Measurements from ENCODE around the gene ZNF524. TPM values are rescaled to one million over a fixed set of nuclear protein-coding genes. Genes with fewer than 3 reads are reported as not detected.
A peak's percentile ranks its signal among the peaks of the same experiment; 100 is the strongest.

ZNF524 gene
- polyA plus RNA-seq, 1 experiment = 7.8 TPM

DNA sequence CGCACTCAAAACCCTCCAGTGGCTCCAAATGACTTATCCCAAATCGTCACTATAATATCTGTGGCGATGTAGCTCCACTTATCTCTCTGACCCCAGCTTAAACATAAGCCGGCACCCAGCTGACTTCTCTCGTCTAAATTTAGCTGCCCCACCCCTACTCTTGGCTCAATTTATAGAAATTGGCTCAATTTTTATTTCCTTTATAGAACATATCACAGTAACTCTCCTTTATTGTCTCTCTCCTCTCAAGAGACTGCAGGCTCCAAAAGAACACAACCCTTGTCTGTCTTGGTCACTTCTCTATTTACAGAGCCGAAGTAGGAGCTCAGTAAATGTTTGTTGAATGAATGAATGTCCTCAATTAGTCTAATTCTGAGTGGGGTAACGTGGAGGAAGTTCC lies 23.5 kb downstream of the ZNF524 start:
- DNase-seq (ENCODE audit: low read depth) = no peak
- Histone ChIP-seq H3K27me3 (ENCODE audit: control insufficient read depth, insufficient read depth, low read length) (no peaks in the 10 kb centered on the region), H3K4me3 (ENCODE audit: low read depth, low read length) (no peak overlapping the region), H3K36me3 (ENCODE audit: control insufficient read depth, insufficient read depth, low read length) (peaks cover 6% of the 10 kb centered on the region)
- CTCF ChIA-PET = interaction anchor here (0.7 to 5.7 kb wide), 3 partner anchors 9 to 120 kb away, joined by 3 to 30 read pairs (median 9); partner anchors contain the start of gene ZNF865
- POLR2A ChIA-PET = no interaction called here
- TF ChIP-seq, protein P1, sequence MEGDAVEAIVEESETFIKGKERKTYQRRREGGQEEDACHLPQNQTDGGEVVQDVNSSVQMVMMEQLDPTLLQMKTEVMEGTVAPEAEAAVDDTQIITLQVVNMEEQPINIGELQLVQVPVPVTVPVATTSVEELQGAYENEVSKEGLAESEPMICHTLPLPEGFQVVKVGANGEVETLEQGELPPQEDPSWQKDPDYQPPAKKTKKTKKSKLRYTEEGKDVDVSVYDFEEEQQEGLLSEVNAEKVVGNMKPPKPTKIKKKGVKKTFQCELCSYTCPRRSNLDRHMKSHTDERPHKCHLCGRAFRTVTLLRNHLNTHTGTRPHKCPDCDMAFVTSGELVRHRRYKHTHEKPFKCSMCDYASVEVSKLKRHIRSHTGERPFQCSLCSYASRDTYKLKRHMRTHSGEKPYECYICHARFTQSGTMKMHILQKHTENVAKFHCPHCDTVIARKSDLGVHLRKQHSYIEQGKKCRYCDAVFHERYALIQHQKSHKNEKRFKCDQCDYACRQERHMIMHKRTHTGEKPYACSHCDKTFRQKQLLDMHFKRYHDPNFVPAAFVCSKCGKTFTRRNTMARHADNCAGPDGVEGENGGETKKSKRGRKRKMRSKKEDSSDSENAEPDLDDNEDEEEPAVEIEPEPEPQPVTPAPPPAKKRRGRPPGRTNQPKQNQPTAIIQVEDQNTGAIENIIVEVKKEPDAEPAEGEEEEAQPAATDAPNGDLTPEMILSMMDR (IDR thresholded peaks at IDR 0.05; ENCODE audit: insufficient read depth, low read depth, low read length) = no peak

DNA sequence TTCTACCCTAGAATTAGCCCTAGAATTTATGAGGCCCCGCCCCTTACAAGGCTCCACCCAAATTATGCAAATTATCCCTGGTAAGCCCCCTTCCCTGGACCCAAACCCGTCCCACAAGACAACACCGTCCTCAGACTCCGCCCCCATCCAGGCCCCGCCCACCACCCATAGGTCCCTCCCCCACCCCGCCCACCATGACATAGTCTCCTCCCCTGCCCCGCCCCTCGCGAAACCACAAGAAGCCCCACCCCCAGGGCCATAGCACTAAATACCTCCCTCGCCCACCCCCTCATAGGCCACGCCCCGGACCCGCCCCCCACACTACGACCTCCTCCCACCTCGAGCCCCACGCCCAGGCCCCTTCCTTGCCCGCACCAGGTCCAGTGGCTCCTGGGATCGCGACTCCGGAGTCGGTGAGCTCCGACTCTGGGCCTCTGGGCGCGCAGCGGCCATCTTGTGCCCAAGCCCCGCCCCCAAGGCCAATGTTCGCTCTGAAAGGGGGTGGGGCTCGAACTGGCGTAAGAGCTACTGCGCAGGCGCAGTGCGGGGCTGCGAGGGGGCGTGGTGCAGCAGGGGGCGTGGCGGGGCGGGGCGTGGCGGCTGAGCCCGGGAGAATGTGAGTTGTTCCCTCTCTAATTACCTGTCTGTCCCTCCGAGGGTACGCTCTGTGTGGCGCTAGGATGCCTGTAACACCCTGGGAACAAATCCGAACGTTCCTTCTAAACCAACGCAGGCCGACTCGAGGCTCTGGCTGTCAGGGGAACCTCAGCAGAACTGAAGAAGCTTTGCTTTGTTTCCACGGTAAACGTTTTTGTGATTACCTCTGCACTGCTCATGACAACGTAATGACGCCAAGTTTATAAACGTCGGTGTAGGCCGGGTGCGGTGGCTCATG lies 24.3 kb downstream of the ZNF524 start, which contains the start of gene ZNF784:
TSS of gene ZNF784 (minus strand) at position 458 of the 895 bp plus-strand sequence. CDS start at position 453, 5 bp downstream.
- TF ChIP-seq, protein P1 (IDR thresholded peaks at IDR 0.05; ENCODE audit: insufficient read depth, low read depth, low read length) = no peak
- peaks cover 6% of the 10 kb centered on the region for H3K36me3 ChIP-seq (ENCODE audit: control insufficient read depth, insufficient read depth, low read length)
- H3K4me3 ChIP-seq (ENCODE audit: low read depth, low read length) = peak within 1 kb of the TSS; percentile 82
- DNase-seq (ENCODE audit: low read depth) = no peak
- H3K27me3 ChIP-seq (ENCODE audit: control insufficient read depth, insufficient read depth, low read length) = no peaks in the 10 kb centered on the region
- ChIA-PET CTCF (interaction anchor here (0.8 to 5.7 kb wide), 7 partner anchors 9 to 464 kb away, joined by 3 to 30 read pairs (median 5); partner anchors contain the start of gene ZNF865), POLR2A (interaction anchor here (0.6 kb wide), 2 partner anchors 53 to 394 kb away, joined by 5 to 9 read pairs; no protein-coding TSS in a partner anchor)

DNA sequence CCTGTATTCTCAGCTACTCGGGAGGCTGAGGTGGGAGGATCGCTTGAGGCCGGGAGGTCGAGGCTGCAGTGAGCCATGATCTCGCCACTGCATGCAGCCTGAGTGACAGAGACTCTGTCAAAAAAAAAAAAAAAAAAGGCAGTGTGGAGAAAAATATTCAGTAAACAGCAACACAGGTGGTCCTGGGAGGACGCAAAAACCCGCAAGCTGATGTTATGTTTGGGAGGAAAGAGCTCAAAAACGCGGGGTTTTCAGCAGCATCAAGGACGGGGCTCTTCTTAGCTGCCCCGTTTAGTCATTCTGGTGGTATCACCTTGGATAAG lies 24.9 kb downstream of the ZNF524 start:
- TF ChIP-seq, protein P1 (IDR thresholded peaks at IDR 0.05; ENCODE audit: insufficient read depth, low read depth, low read length) = no peak
- Histone ChIP-seq H3K4me3 (ENCODE audit: low read depth, low read length) (peak overlapping the region; percentile 82), H3K36me3 (ENCODE audit: control insufficient read depth, insufficient read depth, low read length) (peaks cover 6% of the 10 kb centered on the region), H3K27me3 (ENCODE audit: control insufficient read depth, insufficient read depth, low read length) (no peaks in the 10 kb centered on the region)
- DNase-seq (ENCODE audit: low read depth) = no peak
- ChIA-PET POLR2A (interaction anchor here (0.7 kb wide), 1 partner anchor 115 kb away, joined by 13 read pairs; no protein-coding TSS in a partner anchor), CTCF (interaction anchor here (0.7 to 5.7 kb wide), 9 partner anchors 8 to 464 kb away, joined by 3 to 30 read pairs (median 4); partner anchors contain the start of gene ZNF865)

DNA sequence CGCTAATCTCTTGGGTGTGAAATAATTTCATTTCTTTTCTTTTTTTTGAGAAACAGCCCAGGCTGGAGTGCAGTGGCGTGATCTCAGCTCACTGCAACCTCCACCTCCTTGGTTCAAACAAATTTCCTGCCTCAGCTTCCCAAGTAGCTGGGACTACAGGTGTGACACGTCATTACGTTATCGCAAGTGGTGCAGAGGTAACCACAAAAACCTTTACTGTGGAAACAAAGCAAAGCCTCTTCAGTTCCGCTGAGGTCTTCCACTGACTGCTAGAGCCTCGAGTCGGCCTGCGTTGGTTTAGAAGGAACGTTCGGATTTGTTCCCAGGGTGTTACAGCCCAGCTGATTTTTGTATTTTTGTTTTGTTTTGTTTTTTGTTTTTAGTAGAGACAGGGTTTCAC lies 26.3 kb downstream of the ZNF524 start:
- TF ChIP-seq, protein P1 (IDR thresholded peaks at IDR 0.05; ENCODE audit: insufficient read depth, low read depth, low read length) = no peak

DNA sequence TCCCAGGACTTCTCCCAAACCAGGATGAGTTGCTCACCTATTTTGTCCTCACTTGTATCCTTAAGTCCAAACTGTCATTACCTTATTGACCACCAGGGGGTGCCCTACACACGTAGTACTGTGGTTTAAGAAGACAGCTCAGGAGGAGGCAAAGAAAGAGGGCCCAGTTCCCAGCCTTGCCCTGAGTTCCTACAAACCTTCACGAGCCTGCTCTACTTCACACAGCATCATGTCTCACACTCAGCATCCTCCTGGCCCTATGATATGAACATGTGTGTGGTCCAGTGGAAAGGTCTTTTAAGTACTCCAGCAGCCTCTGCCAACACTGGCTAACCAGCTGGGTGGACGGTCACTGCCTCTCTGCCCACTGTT lies 32.4 kb downstream of the ZNF524 start:
- ChIA-PET CTCF (interaction anchor here (0.6 to 5.6 kb wide), 35 partner anchors 8 to 701 kb away, joined by 3 to 58 read pairs (median 4); partner anchors contain the start of genes CCDC106, FIZ1, ZNF524 and ZNF581), POLR2A (no interaction called here)
- Histone ChIP-seq H3K27me3 (ENCODE audit: control insufficient read depth, insufficient read depth, low read length) (no peaks in the 10 kb centered on the region), H3K36me3 (ENCODE audit: control insufficient read depth, insufficient read depth, low read length) (no peaks in the 10 kb centered on the region), H3K4me3 (ENCODE audit: low read depth, low read length) (no peak overlapping the region)
- TF ChIP-seq, protein P1 (IDR thresholded peaks at IDR 0.05; ENCODE audit: insufficient read depth, low read depth, low read length) = peak; percentile 83
- no peak for DNase-seq (ENCODE audit: low read depth)

More for the DNA sequence above, 26.3 kb downstream of the ZNF524 start:
- CTCF ChIA-PET = interaction anchor here (0.6 to 5.7 kb wide), 5 partner anchors 14 to 109 kb away, joined by 3 to 30 read pairs (median 4); partner anchors contain the start of genes ZNF580 and ZNF865
- DNase-seq (ENCODE audit: low read depth) = no peak
- POLR2A ChIA-PET = no interaction called here
- H3K36me3 ChIP-seq (ENCODE audit: control insufficient read depth, insufficient read depth, low read length) = peaks cover 3% of the 10 kb centered on the region
- no peak overlapping the region for H3K4me3 ChIP-seq (ENCODE audit: low read depth, low read length)
- H3K27me3 ChIP-seq (ENCODE audit: control insufficient read depth, insufficient read depth, low read length) = no peaks in the 10 kb centered on the region
